Umbilical cord (tissue), 2 donors: ENCODE data around the gene INSL4. TPM values are rescaled to one million over a fixed set of nuclear protein-coding genes. Genes with fewer than 3 reads are reported as not detected.

ENCODE experiments used
- DNase-seq: peaks from one replicate; pipeline ENCODE4 v3.0.0-alpha.2; 2015; ENCODE audit warnings: low spot score
- total RNA-seq: library from RNA; depleted of rRNA; stranded (reverse); fragments of >200 nt; gene quantifications from one replicate; pipeline ENCODE4 v1.2.3, GENCODE V29; 2014; ENCODE audit warnings: low replicate concordance; ENCODE audit not compliant: insufficient read depth

The INSL4 gene
- 4.8 TPM for total RNA-seq

DNA sequence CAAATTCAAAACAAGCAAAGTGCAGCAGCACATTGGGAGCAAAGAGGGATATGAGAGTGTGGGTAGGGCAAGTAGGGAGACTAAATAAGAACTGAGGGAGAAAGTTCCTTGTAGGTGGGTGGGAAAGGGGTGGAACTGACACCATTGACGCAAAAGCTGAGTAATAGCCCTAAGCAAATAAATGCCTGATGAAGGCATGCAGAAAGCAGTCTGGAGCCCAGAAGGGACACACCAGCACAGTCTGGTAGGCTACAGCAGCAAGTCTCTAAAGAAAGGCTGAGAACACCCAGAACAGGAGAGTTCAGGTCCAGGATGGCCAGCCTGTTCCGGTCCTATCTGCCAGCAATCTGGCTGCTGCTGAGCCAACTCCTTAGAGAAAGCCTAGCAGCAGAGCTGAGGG lies at the start of gene INSL4:
INSL4 (plus strand) TSS at position 208 of the 400 bp plus-strand sequence; CDS start at position 313, 105 bp downstream.
- DNase-seq, result no peak

DNA sequence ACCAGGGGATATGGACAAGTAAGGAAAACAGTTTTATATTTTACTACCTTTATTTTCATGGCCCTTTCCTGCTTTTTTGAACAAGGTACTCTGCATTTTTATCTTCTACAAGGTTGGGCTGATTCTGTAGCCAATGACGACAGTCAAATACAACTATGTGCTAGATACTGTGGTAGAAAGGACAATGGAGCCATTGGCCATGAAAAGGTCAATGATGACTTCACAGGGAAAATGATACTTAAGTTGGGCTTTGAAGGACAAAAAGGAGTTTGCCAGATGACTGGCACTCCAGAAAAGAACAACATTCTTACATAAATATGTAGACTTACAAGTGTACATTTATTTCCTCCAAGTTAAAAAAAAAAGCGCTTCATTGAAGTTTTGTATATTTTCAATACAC lies 46.4 kb upstream of the INSL4 start:
- no peak for DNase-seq

DNA sequence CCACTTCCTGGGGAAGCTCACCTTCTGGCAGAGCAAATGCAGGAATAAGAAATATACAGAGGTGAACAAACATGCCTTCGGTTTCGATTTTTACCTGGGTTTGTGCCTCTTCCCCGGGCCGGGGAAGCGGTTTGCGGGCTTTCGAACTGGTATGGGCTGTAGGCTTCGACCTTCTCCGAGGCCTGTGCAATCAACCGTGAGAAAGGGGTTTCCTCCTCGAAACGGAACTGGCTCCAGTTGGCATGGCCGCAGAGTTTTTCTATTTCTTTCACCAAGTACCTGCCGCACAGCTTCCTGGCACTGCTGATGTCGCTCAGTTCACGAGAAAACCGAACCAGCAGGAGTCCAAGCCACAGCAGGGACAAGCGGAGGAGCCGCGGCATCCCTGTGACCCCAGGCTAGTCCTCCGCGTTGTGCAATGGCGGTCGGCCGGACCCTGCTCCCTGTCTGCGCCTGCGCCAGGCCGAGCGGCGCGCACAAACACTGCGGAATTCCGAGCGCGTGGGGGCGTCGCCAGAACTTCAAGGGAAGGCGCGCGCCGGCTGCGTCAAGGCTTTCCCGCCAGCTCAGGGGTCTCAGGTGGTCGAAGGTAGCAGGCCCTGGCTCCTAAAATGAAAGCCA lies 45.9 kb upstream of the INSL4 start, which contains the start of gene INSL6:
INSL6 (minus strand) TSS at position 420 of the 621 bp plus-strand sequence; CDS start at position 383, 37 bp downstream.
- no peak for DNase-seq

DNA sequence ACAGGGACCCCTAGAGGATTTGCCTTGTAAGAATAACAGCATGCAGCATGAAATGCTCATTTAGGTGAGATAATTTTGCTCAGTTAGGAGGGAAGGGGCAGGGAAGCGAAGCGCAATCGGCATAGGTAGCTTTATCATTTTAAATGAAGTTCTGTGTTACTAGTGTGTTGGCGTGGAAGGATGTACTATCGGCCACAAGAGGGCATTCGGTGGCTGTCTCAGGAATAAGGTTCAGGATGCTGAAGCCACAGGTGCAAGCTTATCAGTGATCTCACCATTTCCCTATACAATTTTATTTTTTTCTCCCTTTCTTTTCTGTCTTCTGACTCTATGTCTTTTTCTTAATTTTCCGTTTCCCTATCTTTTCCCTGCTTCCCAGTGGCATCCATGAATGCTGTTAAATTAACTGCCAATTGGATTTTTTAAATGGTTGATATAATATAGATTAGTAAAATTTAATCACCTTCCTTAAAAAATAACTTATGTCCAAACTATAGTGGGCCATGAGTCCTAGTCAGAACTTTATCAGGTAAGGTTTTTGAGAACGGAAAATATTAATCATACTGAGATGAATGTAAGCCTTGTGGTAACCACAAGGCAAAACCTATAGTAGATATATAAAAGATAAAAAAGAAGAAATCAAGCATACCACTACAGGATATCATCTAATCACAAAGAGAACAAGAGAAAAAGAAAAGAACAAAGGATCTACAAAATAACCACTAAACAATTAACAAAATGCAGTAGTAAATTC lies 44.6 kb upstream of the INSL4 start:
- DNase-seq, result peak; percentile 17

DNA sequence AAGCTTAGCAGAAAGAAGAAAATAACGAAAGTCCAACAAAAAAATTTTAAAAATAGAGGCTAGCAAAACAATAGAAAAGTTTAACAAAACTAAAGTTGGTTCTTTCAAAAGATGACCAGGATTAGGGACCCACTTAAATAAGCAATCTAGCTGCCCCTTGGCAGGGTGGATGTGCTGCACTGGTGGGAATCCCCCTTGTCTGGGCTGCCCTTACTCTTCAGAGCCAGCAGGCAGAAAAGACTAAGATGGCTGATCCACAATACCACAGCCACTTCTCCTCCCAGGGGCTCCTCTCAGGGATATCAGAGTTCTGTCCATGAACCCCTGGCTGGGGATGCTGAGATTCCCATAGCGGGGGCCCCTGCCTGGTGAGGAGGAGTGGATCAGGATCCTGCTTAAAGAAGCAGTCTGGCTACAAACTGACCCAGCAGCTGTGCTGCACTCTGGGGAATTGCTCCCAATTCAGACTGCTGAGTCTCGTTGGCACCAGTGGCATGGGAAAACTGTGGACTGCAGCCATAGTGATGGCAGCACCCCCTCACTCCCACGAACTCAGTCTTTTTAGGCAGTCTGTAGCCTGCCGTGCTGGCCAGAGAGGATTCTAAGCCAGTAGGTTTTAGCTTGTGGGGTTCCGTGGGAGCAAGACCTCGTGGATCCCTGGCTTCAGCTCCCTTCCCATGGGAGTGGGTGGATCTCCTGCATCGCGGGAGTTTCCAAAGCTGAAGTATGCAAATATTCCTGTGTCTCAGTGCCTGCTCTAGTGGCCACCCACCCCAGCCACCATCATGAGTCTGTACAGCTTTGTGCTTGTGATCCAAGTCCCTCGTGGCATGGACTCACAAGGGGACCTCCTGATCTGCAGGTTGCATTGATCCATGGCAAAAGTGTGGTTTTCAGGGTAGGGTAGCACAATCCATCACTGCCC lies 42.9 kb upstream of the INSL4 start:
- DNase-seq, result no peak

DNA sequence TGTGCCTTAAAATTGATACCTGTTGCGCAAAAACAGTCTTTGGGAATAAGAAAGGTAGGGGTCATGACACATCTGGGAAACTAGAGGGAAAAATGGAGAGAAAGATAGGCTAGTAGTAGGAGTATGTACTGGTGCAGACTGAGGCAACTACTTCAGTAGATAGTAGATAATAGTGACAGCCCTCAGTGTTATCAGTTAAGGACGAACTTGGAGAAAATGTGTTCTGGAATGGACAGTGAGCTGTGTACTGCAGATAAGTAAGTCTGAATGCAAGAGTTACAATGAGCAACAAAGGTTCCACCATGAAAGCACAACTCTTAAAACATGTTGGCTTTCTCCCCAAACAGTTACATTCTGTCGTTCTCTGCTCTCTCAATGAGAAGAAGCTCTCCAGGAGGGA lies 39.2 kb upstream of the INSL4 start:
- DNase-seq, result no peak

DNA sequence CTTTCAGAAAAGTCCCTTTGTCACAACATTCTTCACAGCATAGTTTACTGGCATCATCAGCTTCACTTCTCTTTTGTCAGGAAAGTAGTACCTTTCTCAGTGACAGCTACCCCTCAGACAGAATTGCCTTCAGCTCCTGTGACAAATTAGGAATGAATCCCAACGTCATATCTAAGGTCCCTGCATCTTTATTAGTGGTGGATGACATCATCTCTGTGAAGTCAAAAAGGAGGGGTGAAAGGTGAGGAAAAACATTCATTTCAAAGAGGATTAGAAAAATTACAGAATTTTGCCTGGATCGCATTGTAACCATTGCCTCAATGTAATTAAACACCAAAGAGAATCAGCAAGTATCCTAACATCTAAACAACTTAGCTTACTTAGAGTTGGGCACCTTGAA lies 37.9 kb upstream of the INSL4 start:
- DNase-seq, result no peak

DNA sequence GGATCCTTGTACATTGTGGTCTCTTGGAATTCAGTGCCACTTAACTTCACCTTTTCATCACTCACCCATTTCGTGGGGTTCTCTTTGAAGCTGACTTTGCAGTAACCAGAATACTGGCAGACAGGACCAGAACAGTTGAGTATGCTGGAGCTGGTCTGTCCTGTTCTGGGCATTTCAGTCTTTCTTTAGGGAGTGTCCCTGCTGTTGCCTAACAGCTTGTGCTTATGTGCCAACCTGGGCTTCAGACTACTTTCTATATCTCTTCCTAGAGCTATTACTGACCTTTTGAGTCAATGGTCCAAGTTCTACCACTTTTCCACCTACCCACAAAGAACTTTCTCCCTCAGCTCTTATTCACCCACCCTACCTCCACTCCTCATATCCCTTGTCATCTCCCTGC lies 35.8 kb upstream of the INSL4 start:
- DNase-seq, result no peak

DNA sequence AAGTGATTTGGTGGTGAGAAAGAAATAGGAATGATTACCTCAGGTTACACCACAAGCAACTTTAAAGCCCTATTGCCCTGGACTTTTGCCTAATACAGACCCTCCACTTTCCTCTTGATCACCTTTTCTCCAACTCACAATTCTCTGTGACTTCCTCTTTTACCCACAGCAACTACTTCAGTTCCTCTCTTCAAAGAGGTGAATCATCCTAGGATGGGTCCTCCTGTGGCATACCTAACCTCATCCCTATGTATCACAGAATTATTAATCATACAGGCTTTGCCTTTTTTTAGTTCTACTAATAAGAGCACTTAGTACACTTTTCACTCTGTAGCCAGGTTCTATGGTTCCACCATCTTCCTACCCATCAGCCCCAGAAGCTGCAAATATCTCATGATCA lies 26.1 kb upstream of the INSL4 start:
- no peak for DNase-seq

DNA sequence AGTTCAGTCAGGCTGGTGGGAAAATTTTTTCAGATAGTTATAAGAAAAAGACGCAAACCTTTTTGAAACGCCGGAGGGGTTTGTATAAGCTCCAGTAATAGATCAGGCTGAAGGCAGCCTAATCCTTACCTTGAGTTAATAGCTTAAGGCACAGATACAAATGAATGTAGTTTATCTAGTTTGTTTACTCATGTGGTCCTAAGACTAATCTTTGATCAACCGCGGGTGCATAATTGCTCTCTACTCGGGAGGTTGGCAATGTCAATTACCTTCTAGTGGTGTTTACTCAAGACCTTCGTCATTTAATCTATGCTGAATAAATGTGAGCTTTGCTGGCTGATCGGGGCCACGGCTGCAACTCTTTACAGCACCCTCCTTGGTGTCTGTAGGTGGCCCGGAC lies 665 bp upstream of the INSL4 start:
- peak; percentile 1 for DNase-seq

DNA sequence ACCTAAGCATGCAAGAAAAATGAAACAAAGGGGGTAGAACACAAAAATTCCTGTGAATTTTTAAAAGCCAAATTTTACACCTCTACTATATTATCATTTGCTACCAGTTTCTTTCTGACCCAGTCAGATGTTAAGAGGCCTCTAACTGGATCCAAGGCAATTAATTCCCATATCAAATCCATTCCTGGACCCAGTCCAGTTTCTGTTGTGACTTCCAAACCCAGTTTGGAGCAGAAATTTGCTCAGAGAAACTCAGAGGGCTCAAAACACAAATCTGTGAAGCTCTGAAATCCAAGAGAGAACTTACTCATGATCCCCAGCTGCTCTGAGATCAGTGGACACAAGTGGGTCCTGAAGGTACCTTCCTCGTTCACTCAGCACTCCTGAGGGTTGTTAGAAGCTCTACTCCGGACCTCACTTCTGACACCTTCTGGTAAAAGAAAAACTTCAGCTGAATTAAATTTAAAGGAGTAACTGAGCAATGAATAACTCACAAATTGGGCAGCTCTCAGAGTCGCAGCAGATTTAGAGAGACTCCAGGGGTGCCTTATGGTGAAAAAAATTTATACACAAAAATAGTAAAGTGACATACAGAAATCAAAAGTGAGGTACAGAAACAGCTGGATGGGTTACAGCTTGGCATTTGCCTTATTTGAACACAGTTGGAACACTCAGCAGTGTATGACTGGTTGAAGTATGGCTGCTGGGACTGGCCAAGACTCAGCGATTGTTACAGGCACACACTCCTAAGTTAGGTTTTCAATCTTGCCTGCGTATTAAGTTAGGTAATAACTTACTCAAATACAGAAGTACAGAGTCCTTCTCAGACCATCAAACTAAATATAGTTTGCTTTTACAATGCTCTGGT lies 32.4 kb downstream of the INSL4 start:
- peak; percentile 7 for DNase-seq

DNA sequence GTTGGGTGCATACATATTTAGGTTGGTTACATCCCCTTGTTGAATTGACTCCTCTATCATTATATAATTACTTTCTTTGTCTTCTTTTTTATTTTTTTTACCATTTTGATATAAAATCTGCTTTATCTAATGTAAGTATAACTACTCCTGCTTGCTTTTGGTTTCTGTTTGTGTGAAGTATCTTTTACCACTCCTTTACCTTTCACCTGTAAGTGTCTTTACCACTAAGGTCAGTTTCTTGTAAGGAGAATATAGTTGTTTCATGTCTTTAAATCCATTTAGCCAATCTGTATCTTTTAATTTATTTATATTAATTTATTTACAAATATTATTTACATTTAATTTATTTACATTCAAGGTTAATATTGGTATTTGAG lies 33.0 kb downstream of the INSL4 start:
- no peak for DNase-seq

DNA sequence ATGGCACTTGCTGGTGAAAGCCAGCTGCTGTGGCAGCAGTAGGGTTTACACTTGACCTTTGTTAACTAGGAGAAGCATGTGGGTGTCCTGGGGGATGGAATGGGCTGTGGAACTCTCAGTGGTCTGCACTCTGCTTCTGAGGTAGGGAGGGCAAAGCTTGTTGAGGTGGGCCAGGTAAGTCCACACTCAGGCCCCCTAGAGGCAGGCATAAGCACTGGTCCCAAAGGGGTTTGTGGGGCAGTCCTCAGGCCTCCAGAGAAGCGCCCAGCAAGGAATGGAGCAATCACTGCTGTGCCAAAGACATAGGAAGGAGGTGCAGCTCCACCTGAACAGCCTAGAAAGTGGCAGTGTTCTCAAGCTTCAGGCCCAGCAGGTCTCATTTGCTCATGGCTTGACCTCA lies 34.7 kb downstream of the INSL4 start:
- no peak for DNase-seq

DNA sequence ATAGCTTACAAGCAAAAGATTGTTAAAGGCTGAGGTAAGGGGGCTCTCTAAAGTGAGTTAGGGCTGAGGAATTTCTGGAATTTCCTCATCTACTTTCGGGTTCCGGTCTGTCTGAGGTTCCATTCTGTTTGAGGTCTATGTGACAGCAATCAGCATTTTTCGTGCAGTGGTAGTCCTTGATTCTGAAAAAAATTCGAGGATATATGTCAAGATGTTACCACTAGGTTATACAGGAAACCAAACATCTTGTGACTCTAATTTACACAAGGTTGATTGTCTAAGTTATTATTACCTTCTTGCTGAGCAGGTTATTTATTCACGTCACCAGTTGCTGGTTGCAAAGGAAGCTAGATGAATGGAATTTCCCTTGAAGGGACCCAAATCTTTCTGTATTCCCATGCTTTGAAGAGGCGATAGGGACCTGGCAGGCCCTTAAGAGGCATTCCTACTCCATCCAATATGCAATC lies 38.1 kb downstream of the INSL4 start:
- no peak for DNase-seq

DNA sequence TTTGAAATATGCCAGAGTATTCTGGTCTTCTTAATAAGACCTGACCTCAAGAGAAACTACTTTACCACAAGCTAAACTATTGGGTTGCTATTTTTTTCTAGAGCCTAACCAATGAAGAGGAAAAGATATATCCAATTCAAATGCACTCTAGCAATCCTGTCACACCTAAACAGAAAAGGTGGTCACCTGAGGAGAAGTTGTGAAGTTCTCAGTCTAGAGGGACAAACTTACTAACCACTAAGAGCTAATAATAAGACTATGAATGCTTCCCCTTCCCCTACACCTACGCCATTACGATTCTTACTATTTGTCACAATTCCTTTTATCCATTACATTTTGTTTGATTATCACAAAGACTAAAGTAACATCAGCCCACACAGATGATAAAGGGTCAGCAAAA lies 43.6 kb downstream of the INSL4 start:
- no peak for DNase-seq

DNA sequence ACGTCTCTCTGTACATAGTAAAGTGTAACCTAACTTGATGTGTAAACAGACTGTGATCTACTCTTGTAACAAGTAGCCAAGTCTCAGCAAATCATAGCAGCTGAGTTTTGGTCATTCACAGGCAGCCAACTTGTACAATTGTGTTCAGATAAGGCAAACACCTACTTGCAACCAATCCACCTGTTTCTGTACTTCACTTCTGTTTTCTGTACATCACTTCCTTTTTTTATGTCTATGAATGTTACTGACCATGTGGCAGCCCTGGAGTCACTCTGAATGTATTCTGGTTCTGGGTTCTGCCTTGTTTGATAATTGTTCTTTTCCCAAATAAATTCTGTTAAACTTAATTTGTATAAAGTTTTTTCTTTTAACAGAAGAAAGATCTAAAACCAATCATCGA lies 47.3 kb downstream of the INSL4 start:
- DNase-seq, result no peak

Other genes starting within 250 kb of the INSL4 start
- gene JAK2, start 246.1 kb upstream of the INSL4 start, total RNA-seq, result 33.7 TPM
- 6.3 TPM for gene INSL6, start 45.8 kb upstream of the INSL4 start, total RNA-seq
- 2.4 TPM for gene RLN2, start 73.3 kb downstream of the INSL4 start, total RNA-seq
- gene RLN1, start 108.5 kb downstream of the INSL4 start, total RNA-seq, result 1.2 TPM
- 9.9 TPM for gene PLGRKT, start 206.5 kb downstream of the INSL4 start, total RNA-seq
- 4.6 TPM for gene CD274, start 219.1 kb downstream of the INSL4 start, total RNA-seq